GM12891 (cell line): Measurements from ENCODE around the gene PSMD8.

ENCODE experiments used
- POLR2A ChIP-seq: IDR thresholded peaks from 2 replicates; pipeline ENCODE4 v1.6.1; 2011; ENCODE audit warnings: low read depth, low read length, control low read depth
- POLR2AphosphoS5 ChIP-seq: IDR thresholded peaks from 2 replicates; pipeline ENCODE4 v1.6.1; 2011; ENCODE audit warnings: low read depth, low read length, control low read depth
- POU2F2 ChIP-seq: IDR thresholded peaks from 2 replicates; pipeline ENCODE4 v1.6.1; 2011; ENCODE audit warnings: low read depth, mild to moderate bottlenecking, control low read depth, low read length, moderate library complexity
- TAF1 ChIP-seq: IDR thresholded peaks from 2 replicates; pipeline ENCODE4 v1.6.1; 2011; ENCODE audit warnings: low read depth, low read length, control low read depth

DNA sequence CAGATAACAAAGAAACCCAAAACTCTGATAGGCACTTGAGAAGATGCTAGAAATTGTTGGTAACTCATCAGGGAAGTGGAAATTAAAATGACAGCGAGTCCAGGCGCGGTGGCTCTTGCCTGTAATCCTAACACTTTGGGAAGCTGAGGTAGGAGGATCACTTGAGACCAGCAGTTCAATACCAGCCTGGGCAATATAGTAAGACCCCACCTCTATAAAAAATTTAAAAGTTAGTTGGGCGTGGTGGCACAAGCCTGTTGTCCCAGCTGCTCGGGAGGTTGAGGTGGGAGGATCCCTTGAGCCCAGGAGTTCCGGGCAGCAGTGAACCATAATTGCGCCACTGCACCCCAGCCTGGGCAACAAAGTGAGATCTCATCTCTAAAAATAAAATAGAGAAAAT is 56.6 kb downstream of the PSMD8 start:
- TF ChIP-seq POU2F2 = no peak
- TF ChIP-seq TAF1 = no peak
- no peak for TF ChIP-seq POLR2A
- TF ChIP-seq POLR2AphosphoS5 = no peak
